Subcutaneous adipose tissue (tissue), 4 donors: ENCODE measurements around the gene PIP5K1C. TPM values are rescaled to one million over a fixed set of nuclear protein-coding genes. Genes with fewer than 3 reads are reported as not detected.

ENCODE experiments used
- CTCF ChIP-seq: fragments of 450-650 bp; IDR thresholded peaks from one replicate; pipeline ENCODE4 v1.5.1; 2016; ENCODE audit warnings: low read depth, mild to moderate bottlenecking, control low read depth, antibody characterized with exemption, moderate library complexity
- total RNA-seq, 4 donors: library from RNA; depleted of rRNA; stranded (reverse); fragments of >200 nt; gene quantifications; one replicate each; pipeline ENCODE4 v1.1.0, GENCODE V29; 2016

The PIP5K1C gene
- total RNA-seq, 4 donors from 2014 or later = 10.1 to 25.4 (median 13.7) TPM

DNA sequence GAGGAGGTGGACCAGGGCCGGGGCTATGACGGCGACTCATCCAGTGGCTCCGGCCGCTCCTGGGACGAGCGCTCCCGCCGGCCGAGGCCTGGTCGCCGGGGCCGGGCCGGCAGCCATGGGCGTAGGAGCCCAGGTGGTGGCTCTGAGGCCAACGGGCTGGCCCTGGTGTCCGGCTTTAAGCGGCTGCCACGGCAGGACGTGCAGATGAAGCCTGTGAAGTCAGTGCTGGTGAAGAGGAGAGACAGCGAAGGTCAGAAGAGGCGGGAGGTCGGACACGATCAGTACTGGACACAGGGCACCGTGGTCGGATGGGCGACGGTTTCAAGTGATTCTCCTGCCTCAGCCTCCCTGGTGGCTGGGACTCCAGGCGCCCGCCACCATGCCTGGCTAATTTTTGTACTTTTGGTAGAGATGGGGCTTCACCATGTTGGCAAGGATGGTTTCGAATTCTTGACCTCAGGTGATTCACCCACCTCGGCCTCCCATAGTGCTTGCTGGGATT lies 30.2 kb upstream of the PIP5K1C start:
- TF ChIP-seq CTCF = no peak

DNA sequence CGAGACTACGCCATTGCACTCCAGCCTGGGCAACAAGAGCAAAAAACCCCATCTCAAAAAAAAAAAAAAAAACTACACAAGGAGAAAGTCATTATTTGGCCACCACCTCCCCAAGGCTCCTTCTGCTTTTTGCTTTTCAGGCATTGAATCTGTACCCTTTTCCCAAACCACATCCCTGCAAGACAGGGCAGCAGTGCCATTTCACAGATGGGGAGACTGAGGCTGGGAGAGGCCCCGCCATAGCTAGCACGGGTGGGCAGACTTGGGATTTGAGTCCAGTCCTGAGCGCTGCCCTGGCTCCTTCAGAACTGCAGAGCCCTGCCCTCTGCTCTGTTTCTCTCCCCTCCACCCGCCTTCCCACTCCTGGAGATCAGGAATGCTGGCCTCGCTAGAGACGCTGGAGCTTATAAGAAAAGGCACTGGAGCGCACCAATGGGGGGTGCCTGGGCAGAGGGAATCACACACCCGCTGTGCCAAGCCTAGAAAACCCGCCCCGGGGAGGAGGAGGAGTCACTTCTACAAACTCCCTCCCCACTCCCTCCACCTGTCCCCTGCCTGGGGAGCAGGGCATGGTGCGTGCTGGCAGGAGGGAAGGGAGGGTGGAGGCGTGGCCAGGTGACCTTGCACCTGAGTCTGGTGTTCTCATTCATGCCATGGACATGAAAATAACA lies 25.5 kb upstream of the PIP5K1C start:
- no peak for TF ChIP-seq CTCF

GRCh38 chr19:3725121-3725520 lies 24.9 kb upstream of the PIP5K1C start:
- no peak for TF ChIP-seq CTCF

DNA sequence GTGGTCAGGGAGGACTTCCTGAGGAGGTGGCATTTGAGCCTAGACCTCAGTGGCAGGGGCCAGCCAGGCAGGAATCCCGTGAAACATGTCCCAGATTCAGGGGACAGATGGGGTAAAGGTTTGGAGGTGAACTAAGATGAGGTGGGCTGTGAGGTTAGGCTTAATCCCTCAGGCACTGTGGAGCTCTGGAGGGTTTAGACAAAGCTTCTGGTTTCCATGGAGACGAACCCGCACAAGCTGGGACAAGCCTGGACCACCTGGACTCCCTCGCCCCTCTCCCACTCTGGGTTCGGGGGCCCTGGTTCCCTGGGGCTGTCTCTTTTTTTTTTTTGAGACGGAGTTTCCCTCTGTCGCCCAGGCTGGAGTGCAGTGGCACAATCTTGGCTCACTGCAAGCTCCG lies 23.6 kb upstream of the PIP5K1C start:
- no peak for TF ChIP-seq CTCF

- TF ChIP-seq CTCF = no peak
These were observed 22.8 kb upstream of the PIP5K1C start for GRCh38 chr19:3723110-3723488.

DNA sequence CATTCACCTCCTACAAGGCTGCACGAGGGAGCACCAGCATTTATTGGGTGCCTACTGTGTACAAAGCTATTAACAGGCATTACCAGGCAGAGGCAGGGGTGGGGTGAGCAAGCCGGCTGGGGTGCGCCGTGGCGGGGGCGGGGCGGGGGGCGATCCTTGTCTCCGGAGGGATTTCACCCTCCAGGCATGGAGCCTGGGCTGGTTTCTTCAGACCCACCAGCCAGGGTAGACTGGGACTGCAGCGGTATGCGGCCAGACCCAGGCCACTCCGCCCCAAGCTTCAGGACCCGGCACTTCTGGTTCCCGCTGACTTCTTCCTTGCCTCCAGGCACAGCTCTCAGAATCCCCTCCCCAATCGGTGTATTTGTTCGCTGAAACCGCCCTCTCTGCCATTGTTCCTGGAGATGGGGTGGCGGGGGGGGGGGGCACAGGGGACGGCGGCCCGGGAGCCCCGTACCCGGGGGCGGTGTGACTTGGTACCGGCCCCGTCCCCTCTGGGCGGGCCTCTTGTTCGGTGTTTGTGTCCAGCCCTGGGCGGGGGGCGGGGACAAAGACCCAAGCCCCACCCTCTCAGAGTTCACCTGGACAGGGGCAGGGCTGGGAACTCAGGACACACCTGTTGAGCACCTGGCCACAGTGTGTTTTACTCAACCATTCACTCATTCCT lies 22.3 kb upstream of the PIP5K1C start:
- TF ChIP-seq CTCF = no peak

- no peak for TF ChIP-seq CTCF
These were observed 21.7 kb upstream of the PIP5K1C start for GRCh38 chr19:3721887-3722442.
